H1 (cell line): ENCODE results near the gene CSN1S1. TPM values are rescaled to one million over a fixed set of nuclear protein-coding genes. Genes with fewer than 3 reads are reported as not detected.

Experiments used
- CTCF ChIA-PET: fragments of 300-600 bp; sonication (Branson Sonifier 250); formaldehyde crosslinking; loops from one replicate; lab custom pipeline; 2021; ENCODE audit not compliant: partially characterized antibody; lab: Charles Lee
- POLR2A ChIA-PET: fragments of 300-600 bp; sonication (Branson Sonifier 250); formaldehyde crosslinking; loops from one replicate; lab custom pipeline; 2021; ENCODE audit warnings: inconsistent platforms; ENCODE audit not compliant: partially characterized antibody; lab: Charles Lee
- DNase-seq, 2 experiments: peaks; one replicate each; pipeline versions ENCODE4 v3.0.0 to v3.0.0-alpha.2; 2010 to 2022; ENCODE audit warnings: low spot score in 2 of 2, low read depth in 1 of 2, mixed read lengths in 1 of 2
- FAIRE-seq: peaks from 2 replicates; lab custom pipeline; 2011; peaks lifted over from hg19 to GRCh38; lab: Jason Lieb, UNC
- H2AFZ ChIP-seq: 2 replicates; pipeline ENCODE4 v1.8.1; 2012; ENCODE audit warnings: low read length, inconsistent platforms
- H2AK5ac ChIP-seq: 2 replicates; pipeline ENCODE4 v1.6.1; 2013; ENCODE audit warnings: low read depth, low read length
- H2BK120ac ChIP-seq: replicated peaks from 2 replicates; pipeline ENCODE3; 2013; ENCODE audit warnings: low read depth, low read length, inconsistent platforms
- H2BK12ac ChIP-seq: 2 replicates; pipeline ENCODE4 v1.6.1; 2013; ENCODE audit warnings: low read depth, low read length
- H2BK15ac ChIP-seq: 2 replicates; pipeline ENCODE4 v1.6.1; 2013; ENCODE audit warnings: low read length
- H2BK20ac ChIP-seq: 2 replicates; pipeline ENCODE4 v1.6.1; 2013; ENCODE audit warnings: low read length
- H2BK5ac ChIP-seq: 2 replicates; pipeline ENCODE4 v1.6.1; 2013; ENCODE audit warnings: low read depth, low read length
- H3K14ac ChIP-seq: 2 replicates; pipeline ENCODE4 v1.6.1; 2013; ENCODE audit warnings: inconsistent platforms; ENCODE audit not compliant: insufficient read length
- H3K18ac ChIP-seq: 2 replicates; pipeline ENCODE4 v1.6.1; 2013; ENCODE audit warnings: low read length; ENCODE audit errors: extremely low read depth
- H3K23ac ChIP-seq: 2 replicates; pipeline ENCODE4 v1.6.1; 2013; ENCODE audit warnings: inconsistent platforms; ENCODE audit not compliant: insufficient read length
- H3K23me2 ChIP-seq: 2 replicates; pipeline ENCODE4 v1.6.1; 2013; ENCODE audit warnings: low read depth, low read length
- H3K27ac ChIP-seq: 2 replicates; pipeline ENCODE4 v1.6.1; 2011; ENCODE audit warnings: low read depth, low read length, inconsistent platforms
- H3K27me3 ChIP-seq, 4 experiments: replicated peaks in 1 of 4; 1 replicate in 1 of 4; 2 replicates in 3 of 4; pipeline versions ENCODE4 v1.6.1 to v1.8.1; 2011 to 2013; ENCODE audit warnings: low read length in 3 of 4, mild to moderate bottlenecking in 3 of 4, inconsistent platforms in 2 of 4, mixed read lengths in 2 of 4, moderate library complexity in 1 of 4; ENCODE audit not compliant: control insufficient read depth in 3 of 4, insufficient read depth in 3 of 4; ENCODE audit errors: extremely low read depth in 1 of 4
- H3K36me3 ChIP-seq, 4 experiments: 2 replicates each; pipeline versions ENCODE4 v1.6.1 to v1.8.1; 2011 to 2013; ENCODE audit warnings: mild to moderate bottlenecking in 4 of 4, low read length in 3 of 4, moderate library complexity in 2 of 4, control low read depth in 1 of 4, inconsistent platforms in 1 of 4; ENCODE audit not compliant: insufficient read depth in 4 of 4, control insufficient read depth in 2 of 4
- H3K4ac ChIP-seq: replicated peaks from 2 replicates; pipeline ENCODE3; 2013; ENCODE audit warnings: low read length, low read depth, mixed read lengths, inconsistent platforms; ENCODE audit not compliant: insufficient read length
- H3K4me1 ChIP-seq, 4 experiments: replicated peaks in 1 of 4; 1 replicate in 1 of 4; 2 replicates in 3 of 4; pipeline versions ENCODE4 v1.6.1 to v1.8.1; 2011 to 2013; ENCODE audit warnings: low read length in 3 of 4, inconsistent platforms in 2 of 4, mixed read lengths in 1 of 4; ENCODE audit not compliant: insufficient read depth in 4 of 4, control insufficient read depth in 3 of 4
- H3K4me2 ChIP-seq, 2 experiments: 2 replicates each; pipeline versions ENCODE4 v1.6.1 to v1.8.1; 2011 to 2013; ENCODE audit warnings: low read depth in 2 of 2, low read length in 2 of 2, control low read depth in 1 of 2, inconsistent platforms in 1 of 2, mild to moderate bottlenecking in 1 of 2; ENCODE audit not compliant: insufficient read depth in 1 of 2
- H3K4me3 ChIP-seq, 4 experiments: fragments of 200-600, 300-600 bp in 1 of 4; sonication (generic), shearing (Covaris generic), sonication (Bioruptor Twin) in 1 of 4; 2 replicates each; pipeline versions ENCODE4 v1.5.1 to v1.8.1; 2011 to 2016; ENCODE audit warnings: low read length in 4 of 4, low read depth in 3 of 4, control low read depth in 2 of 4, inconsistent platforms in 2 of 4, mild to moderate bottlenecking in 2 of 4, mixed read lengths in 1 of 4, moderate library complexity in 1 of 4; ENCODE audit not compliant: insufficient read depth in 2 of 4; ENCODE audit errors: extremely low read depth in 1 of 4
- H3K56ac ChIP-seq: replicated peaks from 2 replicates; pipeline ENCODE3; 2013; ENCODE audit warnings: low read depth, mild to moderate bottlenecking, mixed read lengths, low read length, inconsistent platforms; ENCODE audit not compliant: insufficient read length
- H3K79me1 ChIP-seq: 2 replicates; pipeline ENCODE4 v1.6.1; 2013; ENCODE audit warnings: low read depth, low read length, control low read depth
- H3K79me2 ChIP-seq, 2 experiments: 2 replicates each; pipeline versions ENCODE4 v1.6.1 to v1.8.1; 2012 to 2013; ENCODE audit warnings: low read length in 2 of 2, mild to moderate bottlenecking in 2 of 2, inconsistent platforms in 1 of 2; ENCODE audit not compliant: insufficient read depth in 2 of 2, control insufficient read depth in 1 of 2
- H3K9ac ChIP-seq, 4 experiments: replicated peaks in 1 of 4; 1 replicate in 1 of 4; 2 replicates in 3 of 4; pipeline versions ENCODE4 v1.6.1 to v1.8.1; 2011 to 2013; ENCODE audit warnings: low read depth in 3 of 4, low read length in 3 of 4, control low read depth in 2 of 4, mild to moderate bottlenecking in 2 of 4, moderate library complexity in 2 of 4, inconsistent platforms in 1 of 4; ENCODE audit errors: extremely low read depth in 1 of 4
- H3K9me3 ChIP-seq, 2 experiments: 2 replicates each; pipeline versions ENCODE4 v1.6.1 to v1.8.1; 2012 to 2013; ENCODE audit warnings: mild to moderate bottlenecking in 2 of 2, moderate library complexity in 2 of 2, control low read depth in 1 of 2, inconsistent platforms in 1 of 2, low read depth in 1 of 2, low read length in 1 of 2, mixed read lengths in 1 of 2; ENCODE audit not compliant: insufficient read depth in 2 of 2
- H4K20me1 ChIP-seq, 2 experiments: replicated peaks in 1 of 2; 2 replicates each; pipeline versions ENCODE3 to v1.8.1; 2011 to 2013; ENCODE audit warnings: inconsistent platforms in 2 of 2, low read length in 2 of 2, mild to moderate bottlenecking in 1 of 2; ENCODE audit not compliant: insufficient read depth in 2 of 2, control insufficient read depth in 1 of 2
- H4K5ac ChIP-seq: 2 replicates; pipeline ENCODE4 v1.6.1; 2013; ENCODE audit warnings: low read length, low read depth, mixed read lengths, inconsistent platforms; ENCODE audit not compliant: insufficient read length
- H4K8ac ChIP-seq: 2 replicates; pipeline ENCODE4 v1.8.0; 2013; ENCODE audit warnings: mild to moderate bottlenecking, moderate library complexity, low read length, inconsistent platforms; ENCODE audit not compliant: insufficient read depth; ENCODE audit errors: extremely low read depth
- H4K91ac ChIP-seq: replicated peaks from 2 replicates; pipeline ENCODE3; 2013; ENCODE audit warnings: low read length, mixed read lengths, inconsistent platforms; ENCODE audit not compliant: insufficient read length
- BACH1 ChIP-seq: IDR thresholded peaks from 2 replicates; pipeline ENCODE4 v1.6.1; 2012; ENCODE audit warnings: low read length, improper control_type of control experiment
- CHD1 ChIP-seq: IDR thresholded peaks from 2 replicates; pipeline ENCODE4 v1.6.1; 2012; ENCODE audit warnings: low read depth, low read length, improper control_type of control experiment
- CHD2 ChIP-seq: IDR thresholded peaks from 2 replicates; pipeline ENCODE4 v1.6.1; 2012; ENCODE audit warnings: low read length, improper control_type of control experiment
- GTF2F1 ChIP-seq: IDR thresholded peaks from 2 replicates; pipeline ENCODE4 v1.6.1; 2012; ENCODE audit warnings: low read depth, low read length, improper control_type of control experiment, borderline replicate concordance
- HDAC6 ChIP-seq: IDR thresholded peaks from one replicate; pipeline ENCODE4 v1.7.1; 2012; ENCODE audit warnings: low read depth, mild to moderate bottlenecking, inconsistent platforms, low read length, moderate library complexity
- KDM5A ChIP-seq: fragments of 200-600 bp; IDR thresholded peaks from 2 replicates; pipeline ENCODE4 v1.7.1; 2012; ENCODE audit warnings: mild to moderate bottlenecking, low read length, inconsistent platforms, mixed read lengths
- NANOG ChIP-seq: IDR thresholded peaks from 2 replicates; pipeline ENCODE4 v1.6.1; 2011; ENCODE audit warnings: low read length, low read depth, mild to moderate bottlenecking, inconsistent platforms; ENCODE audit not compliant: insufficient read depth, poor library complexity, severe bottlenecking
- POLR2A ChIP-seq, 2 experiments: IDR thresholded peaks; 1 replicate in 1 of 2; 2 replicates in 1 of 2; pipeline ENCODE4 v1.6.1; 2011; ENCODE audit warnings: low read depth in 2 of 2, low read length in 2 of 2, mild to moderate bottlenecking in 2 of 2; ENCODE audit errors: control extremely low read depth in 1 of 2
- RXRA ChIP-seq: IDR thresholded peaks from 2 replicates; pipeline ENCODE4 v1.6.1; 2011; ENCODE audit warnings: low read depth, mild to moderate bottlenecking, low read length, moderate library complexity; ENCODE audit not compliant: insufficient read depth
- SP2 ChIP-seq: IDR thresholded peaks from 2 replicates; pipeline ENCODE4 v1.6.1; 2012; ENCODE audit warnings: mild to moderate bottlenecking, low read length, inconsistent platforms
- SUZ12 ChIP-seq: fragments of 200-600 bp; sonication (generic); IDR thresholded peaks from 2 replicates; pipeline ENCODE4 v1.6.1; 2012; ENCODE audit warnings: mild to moderate bottlenecking, inconsistent platforms, low read length, moderate library complexity, mixed read lengths
- TEAD4 ChIP-seq: IDR thresholded peaks from 2 replicates; pipeline ENCODE4 v1.6.1; 2012; ENCODE audit warnings: low read depth, low read length, inconsistent platforms, mixed read lengths
- polyA plus RNA-seq, 7 experiments: library from polyadenylated mRNA; depleted of rRNA in 3 of 7; stranded (reverse) in 5 of 7; unstranded in 2 of 7; fragments of >200 nt in 5 of 7; fragments of 200-250 nt in 2 of 7; gene quantifications; 1 replicate in 5 of 7; 2 replicates in 1 of 7; 4 replicates in 1 of 7; pipeline versions ENCODE4 v1.2.1 to v1.2.3, GENCODE V29; 2011 to 2013; ENCODE audit warnings: missing spikeins in 2 of 7, mixed read lengths in 2 of 7
- total RNA-seq: library from RNA; stranded (reverse); fragmentation: NEBNext Ultra II Directional; extraction: Animal tissue kit (Norgen Biotek cat#: 25700); gene quantifications from 2 replicates; pipeline ENCODE4 v1.2.1, GENCODE V29; 2021
- TF ChIP-seq, protein P1 (sequence below): IDR thresholded peaks from 2 replicates; pipeline ENCODE4 v1.6.1; 2012; ENCODE audit warnings: inconsistent platforms
- TF ChIP-seq, protein P2 (sequence below), 3 experiments: IDR thresholded peaks; 1 replicate in 2 of 3; 2 replicates in 1 of 3; pipeline versions ENCODE4 v1.5.1 to v1.6.1; 2011; ENCODE audit warnings: low read length in 3 of 3, mild to moderate bottlenecking in 3 of 3, inconsistent platforms in 2 of 3, low read depth in 1 of 3, moderate library complexity in 1 of 3; ENCODE audit not compliant: insufficient read depth in 1 of 3; ENCODE audit errors: control extremely low read depth in 1 of 3

CSN1S1 gene
- total and polyA plus RNA-seq, 2 of the 8 experiments (the other 6 are each of a cell fraction or from before 2014, with no cell fraction given), result not detected

DNA sequence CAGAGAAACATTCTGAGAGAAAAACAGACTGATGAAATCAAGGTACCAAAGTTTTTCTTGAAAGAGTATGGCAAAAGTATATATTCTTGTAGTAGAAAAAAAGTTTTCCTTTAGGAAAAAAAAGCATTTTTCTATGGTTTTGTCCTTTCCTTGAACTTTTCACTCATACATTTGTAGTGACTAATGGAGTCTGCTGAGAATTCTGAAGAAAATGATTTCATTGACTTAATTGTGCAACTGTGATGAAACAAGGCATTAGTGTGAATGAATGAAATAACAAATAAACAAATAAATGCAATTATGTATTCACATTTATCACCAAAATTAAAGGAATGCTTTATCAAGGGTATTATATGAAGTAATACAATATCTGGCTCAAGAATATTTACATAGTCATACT is 5.7 kb downstream of the CSN1S1 start:
- no peak overlapping the region for H3K4me3 ChIP-seq
- CTCF ChIA-PET, result no interaction called here
- H2BK12ac ChIP-seq, result no peak overlapping the region
- no peak overlapping the region for H3K23ac ChIP-seq
- H4K8ac ChIP-seq, result no peak overlapping the region
- H3K27me3 ChIP-seq, result peaks cover 0 to 1% (median 0%) of the 10 kb centered on the region in 4 experiments; a peak in 1 of 7 replicates
- H4K91ac ChIP-seq, result no peak overlapping the region
- H3K18ac ChIP-seq, result no peak overlapping the region
- H2BK20ac ChIP-seq, result no peak overlapping the region
- no peak overlapping the region for H2BK5ac ChIP-seq
- no peak overlapping the region for H3K56ac ChIP-seq
- H3K9me3 ChIP-seq, result no peaks in the 10 kb centered on the region
- no peaks in the 10 kb centered on the region; the same call in 1 of the 2 replicates for H3K23me2 ChIP-seq
- no peak overlapping the region for H2AFZ ChIP-seq
- no peak overlapping the region for H2BK120ac ChIP-seq
- TF ChIP-seq CHD1 (no peak), TEAD4 (no peak), GTF2F1 (no peak), KDM5A (no peak), POLR2A (IDR thresholded peaks at IDR 0.05; ENCODE audit: control extremely low read depth in 1 of 2, low read depth in 2 of 2, low read length in 2 of 2) (no peak), RXRA (no peak), NANOG (no peak), BACH1 (no peak), HDAC6 (no peak), SUZ12 (no peak), CHD2 (no peak), SP2 (no peak)
- TF ChIP-seq, protein P1, sequence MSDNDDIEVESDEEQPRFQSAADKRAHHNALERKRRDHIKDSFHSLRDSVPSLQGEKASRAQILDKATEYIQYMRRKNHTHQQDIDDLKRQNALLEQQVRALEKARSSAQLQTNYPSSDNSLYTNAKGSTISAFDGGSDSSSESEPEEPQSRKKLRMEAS, result no peak
- TF ChIP-seq, protein P2, sequence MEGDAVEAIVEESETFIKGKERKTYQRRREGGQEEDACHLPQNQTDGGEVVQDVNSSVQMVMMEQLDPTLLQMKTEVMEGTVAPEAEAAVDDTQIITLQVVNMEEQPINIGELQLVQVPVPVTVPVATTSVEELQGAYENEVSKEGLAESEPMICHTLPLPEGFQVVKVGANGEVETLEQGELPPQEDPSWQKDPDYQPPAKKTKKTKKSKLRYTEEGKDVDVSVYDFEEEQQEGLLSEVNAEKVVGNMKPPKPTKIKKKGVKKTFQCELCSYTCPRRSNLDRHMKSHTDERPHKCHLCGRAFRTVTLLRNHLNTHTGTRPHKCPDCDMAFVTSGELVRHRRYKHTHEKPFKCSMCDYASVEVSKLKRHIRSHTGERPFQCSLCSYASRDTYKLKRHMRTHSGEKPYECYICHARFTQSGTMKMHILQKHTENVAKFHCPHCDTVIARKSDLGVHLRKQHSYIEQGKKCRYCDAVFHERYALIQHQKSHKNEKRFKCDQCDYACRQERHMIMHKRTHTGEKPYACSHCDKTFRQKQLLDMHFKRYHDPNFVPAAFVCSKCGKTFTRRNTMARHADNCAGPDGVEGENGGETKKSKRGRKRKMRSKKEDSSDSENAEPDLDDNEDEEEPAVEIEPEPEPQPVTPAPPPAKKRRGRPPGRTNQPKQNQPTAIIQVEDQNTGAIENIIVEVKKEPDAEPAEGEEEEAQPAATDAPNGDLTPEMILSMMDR (IDR thresholded peaks at IDR 0.05; ENCODE audit: control extremely low read depth in 1 of 3, insufficient read depth in 1 of 3, low read depth in 1 of 3, low read length in 3 of 3), result no peak
- H3K27ac ChIP-seq, result no peak overlapping the region
- POLR2A ChIA-PET, result no interaction called here
- H3K79me2 ChIP-seq, result no peaks in the 10 kb centered on the region
- no peak overlapping the region for H3K9ac ChIP-seq
- no peaks in the 10 kb centered on the region for H3K36me3 ChIP-seq
- no peak overlapping the region for H4K5ac ChIP-seq
- H2BK15ac ChIP-seq, result no peak overlapping the region
- no peak overlapping the region for H2AK5ac ChIP-seq
- H3K4me1 ChIP-seq, result no peaks in the 10 kb centered on the region
- H3K79me1 ChIP-seq, result no peaks in the 10 kb centered on the region
- H4K20me1 ChIP-seq, result no peaks in the 10 kb centered on the region
- DNase-seq, result no peak
- H3K4me2 ChIP-seq, result no peak overlapping the region
- H3K14ac ChIP-seq, result no peak overlapping the region
- H3K4ac ChIP-seq, result no peak overlapping the region
- no peak for FAIRE-seq
